GM19372 (cell line): ENCODE data around the gene EPHB1.

ENCODE experiments used
- ATAC-seq: cut with Tn5 transposase; IDR thresholded peaks from one replicate; pipeline ENCODE4 v1.9.1; 2021; ENCODE audit warnings: mild to moderate bottlenecking, low read depth, moderate library complexity; ENCODE audit not compliant: unreplicated experiment

EPHB1 gene

DNA sequence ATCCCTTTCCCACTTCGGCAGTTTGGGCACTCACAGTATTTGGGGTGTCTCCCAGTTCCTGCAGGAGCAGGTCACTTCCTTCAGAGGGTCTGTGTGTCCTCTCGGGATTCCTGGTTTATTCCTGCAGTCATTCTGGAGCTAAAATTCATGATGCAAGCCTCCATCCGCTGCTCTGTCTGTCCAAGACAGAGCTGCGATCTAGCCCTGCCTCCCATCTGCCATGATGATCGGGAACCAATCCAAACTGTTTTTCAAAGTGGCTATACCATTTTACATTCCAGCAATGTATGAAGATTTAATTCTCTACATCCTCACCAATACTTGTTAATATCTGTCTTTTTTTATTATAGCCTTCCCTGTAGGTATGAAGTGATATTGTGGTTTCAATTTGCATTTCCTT lies 273.0 kb downstream of the EPHB1 start:
- ATAC-seq: no peak

DNA sequence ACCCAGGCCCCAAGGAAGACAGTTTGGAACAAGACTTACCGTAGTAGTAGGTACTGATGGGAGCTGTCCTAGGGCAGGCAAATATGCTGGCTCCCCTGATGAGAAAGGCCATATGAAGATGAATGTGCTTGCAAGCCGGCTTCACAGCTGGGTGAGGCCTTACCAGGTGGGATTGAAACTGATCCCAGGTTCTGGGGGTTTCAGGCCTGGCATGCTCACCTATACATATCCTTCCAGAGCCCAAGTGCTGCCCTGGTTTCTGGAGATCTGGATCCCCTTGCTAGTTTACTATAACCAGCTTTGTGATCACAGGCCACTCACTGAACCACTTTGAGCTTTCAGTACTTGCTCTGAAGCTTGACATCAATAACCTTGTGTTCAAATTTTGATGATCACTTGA lies 274.3 kb downstream of the EPHB1 start:
- ATAC-seq: no peak

DNA sequence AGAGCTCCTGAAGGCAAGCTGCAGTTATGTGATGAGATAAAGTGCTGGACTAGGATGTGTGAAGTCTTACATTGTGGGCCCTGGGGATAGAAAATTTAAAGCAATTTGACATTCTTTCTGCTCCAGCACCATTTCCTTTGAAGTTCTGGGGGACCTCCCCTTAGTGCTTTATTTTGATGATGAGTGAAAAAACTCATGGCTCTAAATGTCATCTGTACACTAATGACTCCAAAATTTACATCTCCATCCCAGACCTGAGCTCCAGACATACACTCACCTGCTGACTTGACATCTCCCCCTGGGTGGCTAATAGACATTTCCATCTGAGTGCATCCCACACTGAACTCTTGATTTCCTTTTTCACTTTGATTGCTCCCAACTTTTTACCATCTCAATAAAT lies 276.4 kb downstream of the EPHB1 start:
- ATAC-seq: no peak

DNA sequence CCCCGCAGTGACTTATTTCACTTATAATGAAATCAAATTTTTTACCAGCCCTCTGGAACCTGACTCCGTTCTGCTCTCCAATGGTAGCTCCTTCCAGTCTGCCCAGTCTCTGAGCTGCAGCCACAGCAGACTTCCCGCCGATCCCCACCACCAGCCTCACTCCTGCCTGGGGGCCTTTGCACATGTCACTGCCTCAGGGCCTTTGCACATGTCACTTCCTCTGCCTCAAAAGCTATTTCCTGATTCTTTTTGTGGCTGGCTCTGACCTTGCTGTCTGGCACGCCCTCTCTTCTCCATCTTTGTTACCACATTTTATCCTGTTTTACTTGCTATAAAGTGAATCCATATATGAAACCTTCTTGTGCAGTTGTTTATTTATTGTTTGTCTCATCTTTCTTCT lies 277.4 kb downstream of the EPHB1 start:
- ATAC-seq: no peak

DNA sequence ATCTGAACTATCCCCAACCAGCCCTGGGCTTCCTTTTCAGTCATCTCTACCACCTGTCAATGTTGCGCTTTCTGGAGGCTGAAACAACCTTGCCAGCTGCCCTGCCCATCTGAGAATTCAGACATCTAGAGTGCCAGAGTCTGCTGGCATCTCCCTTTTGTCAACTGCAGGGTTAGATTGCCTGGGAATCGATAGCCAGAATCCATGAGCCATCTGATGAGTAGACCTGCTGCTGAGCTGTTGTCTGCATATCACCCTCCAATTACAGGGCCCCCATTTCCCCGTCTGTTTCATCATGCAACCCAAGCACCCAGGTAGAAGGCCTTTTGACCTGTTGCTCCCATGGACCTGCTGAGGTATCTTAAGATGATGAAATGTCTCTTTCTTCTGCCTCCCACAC lies 280.1 kb downstream of the EPHB1 start:
- no peak for ATAC-seq

DNA sequence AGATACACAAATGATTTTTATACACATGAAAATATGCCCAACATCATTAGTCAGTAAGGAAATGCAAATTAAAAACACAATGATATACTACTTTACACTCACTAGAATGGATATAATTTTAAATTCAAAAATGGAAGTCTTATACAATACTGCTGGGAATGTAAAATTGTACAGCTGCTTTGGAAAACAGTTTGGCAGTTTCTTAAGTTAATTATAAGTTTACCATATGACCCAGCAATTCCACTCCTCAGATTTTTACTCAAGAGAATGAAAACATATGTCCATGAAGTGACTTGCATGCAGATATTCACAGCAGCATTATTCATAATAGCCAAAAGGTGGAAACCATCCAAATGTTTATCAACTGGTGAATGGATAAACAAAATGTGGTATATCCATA lies 281.3 kb downstream of the EPHB1 start:
- no peak for ATAC-seq

DNA sequence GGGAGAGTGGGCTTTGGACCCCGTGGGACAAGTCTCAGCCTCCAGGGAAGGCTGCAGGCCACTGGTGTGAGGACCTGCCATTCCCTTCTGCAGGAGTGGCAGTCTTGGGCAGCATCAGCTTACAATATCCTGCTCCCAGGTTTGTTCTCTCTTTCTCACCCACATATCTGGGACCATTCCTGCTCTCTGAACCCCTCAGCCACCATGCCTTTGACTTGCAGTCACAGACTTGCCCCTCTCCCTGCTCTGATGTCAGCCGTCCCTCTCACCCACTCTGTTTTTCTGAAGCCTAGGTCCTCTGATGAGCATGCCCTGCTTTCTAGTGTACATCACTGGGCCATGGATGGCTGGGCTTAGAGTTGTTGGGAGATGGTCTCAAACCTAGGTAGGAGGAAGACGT lies 282.1 kb downstream of the EPHB1 start:
- no peak for ATAC-seq

DNA sequence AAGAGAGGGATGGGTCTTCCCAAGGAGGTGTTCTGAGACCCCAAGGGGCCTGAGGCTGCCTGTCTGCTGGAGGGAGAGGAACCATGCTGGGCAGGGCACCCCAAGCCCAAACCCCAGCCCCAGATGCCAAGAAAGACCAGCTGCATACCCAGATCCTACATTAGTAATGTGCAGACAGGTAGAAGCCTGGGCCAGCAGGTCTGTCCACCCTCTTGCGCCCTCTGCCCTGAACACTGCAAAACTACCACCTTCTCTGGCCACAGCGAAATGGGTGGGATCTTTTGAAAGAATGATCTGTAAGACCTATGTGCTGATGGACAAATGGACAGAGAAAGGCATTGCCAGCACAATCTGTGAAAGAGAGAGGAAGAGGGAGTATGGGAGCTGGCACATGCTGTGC lies 283.2 kb downstream of the EPHB1 start:
- no peak for ATAC-seq

DNA sequence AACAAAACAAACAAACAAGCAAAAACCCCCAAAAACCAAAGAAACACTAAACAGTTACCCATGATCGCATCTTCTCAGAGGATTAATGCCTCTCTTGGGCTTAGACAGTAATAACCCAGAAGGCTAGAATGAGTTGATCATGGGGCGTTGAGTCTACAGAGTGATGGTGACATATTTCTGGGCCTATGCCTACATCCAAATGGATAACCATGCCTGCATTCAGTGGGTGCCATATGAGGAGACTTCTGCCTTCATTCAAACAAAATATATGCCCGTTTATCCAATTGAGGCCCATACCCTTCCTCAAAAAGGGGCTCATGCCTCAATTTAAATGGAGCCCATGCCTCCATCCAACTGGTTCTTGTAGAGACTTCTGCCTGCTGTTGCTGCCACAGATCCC lies 284.0 kb downstream of the EPHB1 start:
- ATAC-seq: no peak

DNA sequence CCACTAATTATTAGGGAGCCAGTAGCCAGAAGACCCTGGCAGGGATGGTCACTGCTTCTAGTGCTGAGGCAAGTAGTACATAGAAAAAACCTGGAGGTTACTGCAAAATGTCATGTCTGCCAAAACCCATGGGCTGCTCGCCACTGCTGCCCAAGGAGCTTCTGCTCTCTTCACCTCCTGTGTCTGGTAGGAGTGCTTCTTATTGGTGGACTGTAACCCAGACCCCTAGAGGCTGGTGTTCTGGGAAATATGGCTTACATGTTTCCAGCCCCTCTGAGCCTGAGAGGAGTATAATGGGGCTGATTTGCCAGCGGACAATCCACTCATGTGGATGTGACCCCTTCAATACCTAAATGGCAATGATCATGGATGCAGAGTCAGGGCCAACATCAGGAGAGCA lies 286.4 kb downstream of the EPHB1 start:
- no peak for ATAC-seq

DNA sequence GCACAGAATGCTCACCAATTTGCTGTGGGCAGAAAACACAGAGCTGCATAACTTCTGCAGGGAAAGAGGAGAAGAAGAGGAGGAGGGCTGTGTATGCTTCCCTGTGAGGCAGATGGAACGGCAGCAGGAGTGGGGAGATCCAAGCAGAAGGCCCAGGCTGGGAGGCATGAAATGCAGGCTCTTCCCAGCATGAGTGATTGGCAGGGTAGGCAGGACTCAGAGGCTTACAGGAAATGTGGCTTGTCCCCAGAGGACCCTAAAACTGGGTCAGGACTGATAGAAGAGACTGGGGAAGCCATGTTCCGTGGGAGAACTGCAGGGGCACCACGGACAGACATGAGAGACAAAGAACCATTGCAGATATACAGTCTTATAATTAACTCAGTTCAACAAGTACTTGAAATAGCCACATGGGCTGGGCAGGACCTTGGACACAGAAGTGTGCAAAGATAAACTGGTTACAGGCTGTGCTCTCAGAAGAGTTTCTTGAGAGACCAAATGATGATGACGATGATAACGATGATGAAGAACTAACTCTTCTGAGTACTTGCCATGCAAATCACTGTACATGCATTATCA lies 286.9 kb downstream of the EPHB1 start:
- ATAC-seq: no peak

DNA sequence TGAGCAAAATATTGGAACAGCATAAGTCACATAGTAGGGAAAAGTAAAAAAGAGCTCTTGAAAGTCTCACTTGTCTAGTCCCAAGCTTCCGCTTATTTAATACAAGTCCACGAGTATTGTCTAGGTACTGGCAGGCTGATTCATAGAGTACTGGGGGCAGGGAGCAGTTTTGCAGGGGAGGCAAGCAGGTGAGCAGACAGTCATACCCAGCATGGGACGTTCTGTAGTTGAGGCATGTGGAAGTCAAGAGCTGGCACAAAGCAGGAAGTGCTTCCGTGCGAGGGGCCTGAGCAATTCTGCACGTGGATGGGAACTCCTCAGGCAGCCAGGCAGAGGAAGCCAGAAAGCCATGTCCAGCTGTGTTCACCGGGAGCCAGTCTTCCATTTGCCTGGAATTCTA lies 287.6 kb downstream of the EPHB1 start:
- no peak for ATAC-seq

DNA sequence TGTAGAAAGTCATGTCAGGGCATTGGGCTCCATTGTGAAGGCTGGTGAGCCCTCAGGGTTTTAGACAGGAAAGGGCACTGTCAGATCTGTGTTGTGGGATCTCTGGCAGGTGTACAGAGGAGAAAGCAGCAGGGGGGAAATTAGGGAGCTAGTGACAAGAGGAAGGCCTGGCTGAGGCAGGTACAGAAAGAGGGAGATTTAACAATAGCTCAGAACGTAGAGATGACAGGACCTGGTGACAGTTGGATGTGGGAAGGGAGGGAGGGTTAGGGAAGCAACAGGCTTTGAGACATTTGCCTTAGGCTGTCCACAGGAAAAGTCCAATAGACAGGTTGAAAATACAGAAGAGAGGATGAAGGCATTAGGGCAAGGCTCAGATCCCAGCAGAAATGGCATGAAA lies 288.1 kb downstream of the EPHB1 start:
- no peak for ATAC-seq

DNA sequence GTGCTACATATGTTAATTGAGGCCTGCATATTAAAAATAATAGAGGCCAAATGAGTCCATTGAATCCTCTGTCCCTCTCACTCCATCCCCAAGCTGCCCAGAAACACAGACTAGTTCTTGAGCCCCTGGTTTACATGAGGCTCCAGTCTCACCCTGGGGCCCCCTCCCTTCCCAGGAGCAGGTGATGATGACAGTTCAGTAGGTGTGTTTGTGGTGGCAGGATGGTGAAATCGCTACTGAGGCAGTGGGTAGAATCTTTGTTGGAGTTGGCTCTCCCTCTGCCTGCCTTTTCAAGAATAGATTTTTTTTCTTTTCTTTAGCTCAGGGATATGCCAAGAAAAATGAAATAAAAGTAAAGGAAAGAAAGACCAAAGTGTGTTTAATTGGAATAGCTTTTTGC lies 288.7 kb downstream of the EPHB1 start:
- ATAC-seq: no peak

DNA sequence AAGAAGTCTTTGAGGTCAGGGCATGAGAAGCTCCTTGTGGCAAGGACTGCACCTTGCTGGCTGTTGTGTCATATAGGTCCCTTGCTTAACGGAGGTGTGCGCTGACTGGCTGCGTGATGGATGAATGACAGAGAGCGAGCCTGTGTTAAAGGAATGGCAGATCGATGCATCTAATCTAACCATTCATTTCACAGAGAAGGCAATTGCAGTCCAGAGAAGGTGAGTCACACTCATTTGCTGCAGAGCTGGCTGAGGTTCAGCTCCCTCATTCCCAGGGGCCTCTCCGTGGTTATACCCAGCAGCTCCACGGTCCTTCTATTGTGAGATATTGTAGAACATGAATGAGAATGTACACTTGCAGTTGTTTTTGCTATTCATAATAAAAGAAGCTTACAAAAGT lies 289.3 kb downstream of the EPHB1 start:
- no peak for ATAC-seq

DNA sequence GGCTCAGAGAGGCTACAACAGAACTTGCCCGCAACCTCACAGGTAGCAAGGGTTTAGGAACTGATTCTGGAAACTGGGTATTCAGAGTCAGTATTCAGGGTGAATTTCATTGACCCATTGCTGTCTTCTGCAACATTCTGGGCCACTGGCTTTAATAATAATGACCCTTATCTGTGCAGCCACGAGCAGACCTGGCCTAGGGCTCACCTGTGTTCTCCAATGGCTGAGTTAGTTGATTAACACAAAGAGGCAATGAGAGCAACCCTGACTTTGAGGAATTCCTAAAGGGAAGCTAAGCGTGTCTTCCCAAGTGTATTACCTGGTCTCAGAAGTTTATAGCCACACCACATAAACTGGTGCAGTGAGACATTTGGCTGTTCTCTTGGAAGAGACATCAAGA lies 289.9 kb downstream of the EPHB1 start:
- no peak for ATAC-seq

DNA sequence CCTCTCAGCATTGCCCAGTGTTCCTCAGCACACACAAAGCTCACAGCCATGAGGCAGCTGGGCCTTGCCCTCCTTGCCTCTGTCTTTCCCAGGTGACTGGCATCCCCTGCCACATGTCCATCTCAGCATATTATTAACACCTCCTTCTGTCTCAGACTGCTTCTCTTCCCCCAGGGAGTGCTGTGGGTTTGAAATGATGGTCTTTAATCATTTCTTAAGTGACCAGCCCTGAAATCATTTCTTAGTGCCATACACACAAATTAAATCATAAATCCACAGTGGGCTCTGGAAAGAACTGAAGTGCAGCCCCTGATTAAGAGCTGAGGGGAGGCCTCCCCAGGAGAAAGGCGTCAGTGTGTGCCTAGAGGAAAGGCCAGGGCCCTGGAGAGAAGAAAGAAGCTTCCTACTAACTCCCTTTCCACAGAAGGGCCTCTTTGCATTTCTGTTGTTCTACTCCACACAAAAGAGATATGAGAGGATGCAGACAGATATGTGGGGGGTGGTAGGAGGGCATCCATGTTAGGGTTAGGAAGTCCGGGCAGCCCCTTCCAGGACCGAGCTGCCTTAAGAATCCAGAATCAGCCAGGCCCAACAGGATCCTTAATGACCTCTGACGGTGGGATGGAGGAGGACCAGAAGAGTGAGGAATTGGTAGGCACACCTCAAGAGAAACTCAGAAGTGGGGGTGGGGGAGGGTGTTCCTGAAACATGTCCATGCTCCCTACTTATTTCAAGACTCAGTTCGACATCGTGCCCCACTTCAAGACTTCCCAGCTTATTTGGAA lies 290.8 kb downstream of the EPHB1 start:
- ATAC-seq: no peak

DNA sequence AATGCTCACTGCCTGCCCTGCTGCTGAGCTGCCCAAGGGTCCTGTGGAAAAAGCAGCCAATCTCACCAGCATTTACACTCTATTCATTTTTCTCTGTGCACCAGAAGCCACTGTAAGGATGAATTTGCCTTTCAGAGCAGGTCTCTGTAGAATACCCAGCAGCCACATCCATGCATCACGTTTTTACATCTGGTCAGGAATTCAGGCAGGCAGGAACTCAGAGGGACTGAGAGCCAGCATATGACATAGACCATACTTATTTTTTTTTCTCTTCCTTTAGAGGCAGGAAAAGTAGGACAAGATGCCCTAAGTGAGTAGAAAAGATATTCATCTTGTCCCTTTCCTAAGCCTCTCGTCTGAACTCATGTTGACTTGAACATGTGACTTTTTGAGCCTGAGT lies 292.7 kb downstream of the EPHB1 start:
- ATAC-seq: no peak

DNA sequence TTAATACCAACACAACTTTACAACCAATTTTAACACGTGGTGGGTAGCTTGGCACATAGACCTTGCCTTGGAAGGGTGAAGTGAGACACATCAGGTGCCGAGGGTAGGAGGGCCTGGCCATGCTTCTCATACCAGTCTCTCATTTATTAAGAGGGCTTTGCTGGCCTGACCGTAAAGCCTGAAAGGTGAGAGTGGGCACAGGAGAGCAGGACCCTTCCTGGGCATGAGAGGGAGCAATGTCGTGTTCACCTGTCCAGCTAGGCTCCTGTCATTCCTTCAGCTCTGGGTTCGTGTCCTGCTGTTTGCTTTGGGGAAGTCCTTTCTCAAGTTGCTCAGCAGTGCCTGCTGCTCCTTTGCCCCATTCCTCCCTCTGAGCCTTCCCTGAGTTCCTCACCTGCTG lies 294.4 kb downstream of the EPHB1 start:
- ATAC-seq: no peak

DNA sequence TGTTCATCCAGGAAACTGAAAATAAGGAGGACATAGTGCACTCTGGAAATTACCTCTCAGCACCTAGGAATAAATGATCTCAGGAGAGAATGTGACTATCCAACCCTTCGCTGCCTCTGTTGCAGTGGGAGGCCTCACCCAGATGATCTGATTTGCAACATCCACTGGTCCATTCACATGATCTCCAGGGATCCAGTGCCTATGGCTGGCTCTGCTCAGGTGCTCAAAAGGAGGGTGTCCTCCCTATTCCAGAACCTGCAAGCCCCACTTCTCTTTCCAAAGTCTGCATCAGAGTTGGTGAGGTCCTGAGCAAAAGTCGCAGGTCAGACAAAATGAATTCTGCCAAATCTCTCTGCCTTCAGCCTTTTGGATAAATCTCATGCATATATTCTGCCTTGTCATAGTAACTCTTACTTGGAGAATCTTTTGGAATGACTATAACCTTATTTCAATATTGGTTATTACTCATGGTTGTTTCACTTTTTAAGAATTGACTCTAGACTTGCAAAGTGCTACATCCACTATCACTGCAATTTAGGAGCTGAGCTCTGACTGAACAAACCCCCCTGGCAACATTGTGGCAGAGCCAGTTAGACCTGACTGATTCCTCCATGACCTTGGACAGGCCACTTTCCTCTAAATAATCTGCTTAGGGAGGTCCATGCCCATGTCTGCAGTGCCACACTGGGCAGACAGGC lies 295.1 kb downstream of the EPHB1 start:
- ATAC-seq: no peak

DNA sequence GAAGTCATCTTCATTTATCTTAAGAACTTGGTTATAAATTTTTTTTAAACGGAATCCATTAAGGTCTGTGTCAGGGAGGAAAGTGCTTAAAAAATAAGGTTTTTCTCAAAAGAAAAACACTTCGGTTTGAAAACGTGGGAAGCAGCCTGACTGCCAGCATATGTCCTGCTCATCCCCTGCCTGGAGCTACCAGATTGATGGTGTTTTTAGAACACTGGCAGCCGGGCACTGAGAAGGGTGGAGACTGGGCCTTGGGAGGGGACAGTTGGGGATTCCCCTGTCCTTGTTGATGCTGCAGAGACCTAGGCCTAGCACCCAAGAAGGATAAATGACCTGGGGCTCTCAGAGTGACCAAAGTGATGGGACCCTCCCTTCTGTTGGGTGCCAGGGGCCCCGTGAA lies 296.9 kb downstream of the EPHB1 start:
- no peak for ATAC-seq

DNA sequence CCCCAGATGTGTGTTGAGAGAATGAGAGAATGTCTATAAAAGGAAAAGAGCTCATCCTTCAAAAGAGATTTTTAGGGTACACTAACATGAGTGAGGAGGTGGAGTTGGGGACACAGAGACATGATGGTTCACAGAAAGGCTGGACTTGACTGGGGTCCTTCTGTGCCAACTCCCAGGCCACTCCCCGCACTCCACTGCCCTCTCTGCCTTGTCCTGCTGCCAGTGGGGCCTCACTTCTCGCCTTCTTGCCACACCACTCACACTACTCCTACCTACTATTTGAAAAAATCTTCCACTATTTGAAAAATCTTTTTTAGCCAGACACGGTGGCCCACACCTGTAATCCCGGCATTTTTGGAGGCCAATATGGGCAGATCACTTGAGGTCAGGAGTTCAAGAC lies 298.1 kb downstream of the EPHB1 start:
- no peak for ATAC-seq
